Lower lobe of right lung (tissue), 2 donors: Measurements from ENCODE around the gene GSX1. TPM values are rescaled to one million over a fixed set of nuclear protein-coding genes. Genes with fewer than 3 reads are reported as not detected.

Experiments
- ATAC-seq, 2 donors: fragments of 200-7000 bp; cut with Tn5 transposase; one replicate each; pipeline ENCODE4 v1.9.1; 2020 to 2022; ENCODE audit warnings: mild to moderate bottlenecking in 2 of 2, moderate library complexity in 2 of 2
- DNase-seq: peaks from one replicate; pipeline ENCODE4 v3.0.0-alpha.2; 2020
- H3K27ac ChIP-seq: fragments of 200-600 bp; one replicate; pipeline ENCODE4 v1.8.0; 2022
- H3K27me3 ChIP-seq: fragments of 200-600 bp; one replicate; pipeline ENCODE4 v1.8.0; 2022; ENCODE audit warnings: low read depth
- H3K36me3 ChIP-seq: fragments of 200-600 bp; one replicate; pipeline ENCODE4 v1.8.0; 2022; ENCODE audit warnings: mild to moderate bottlenecking
- H3K4me1 ChIP-seq: fragments of 200-600 bp; one replicate; pipeline ENCODE4 v1.8.0; 2022
- H3K4me3 ChIP-seq: fragments of 200-600 bp; one replicate; pipeline ENCODE4 v1.8.0; 2022; ENCODE audit warnings: mild to moderate bottlenecking
- H3K9me3 ChIP-seq: fragments of 200-600 bp; one replicate; pipeline ENCODE4 v1.8.0; 2022
- intact Hi-C: fragments of 100-400 bp; cut with DNase I; formaldehyde crosslinking; loops from one replicate; pipeline ENCODE4 v1.11.0; 2022
- total RNA-seq: library from RNA; stranded (reverse); fragmentation: NEBNext Ultra II Directional; extraction: Animal tissue kit (Norgen Biotek cat#: 25700); gene quantifications from one replicate; pipeline ENCODE4 v1.2.1, GENCODE V29; 2021
- TF ChIP-seq, protein P1 (sequence below): fragments of 200-600 bp; IDR thresholded peaks from one replicate; pipeline ENCODE4 v1.8.0; 2022; ENCODE audit warnings: antibody characterized with exemption, mild to moderate bottlenecking
- donor health status: DM: no; HTN: yes; CAD: no; lungs with severe emphysema.

Gene GSX1
- total RNA-seq, 1 donor from 2014 or later: not detected

GRCh38 chr13:27782151-27782550, 10.1 kb upstream of the GSX1 start:
- Histone ChIP-seq H3K27me3 (peaks cover 58% of the 10 kb centered on the region), H3K4me3 (no peak overlapping the region), H3K27ac (no peak overlapping the region), H3K4me1 (no peaks in the 10 kb centered on the region), H3K36me3 (no peaks in the 10 kb centered on the region), H3K9me3 (no peaks in the 10 kb centered on the region)
- TF ChIP-seq, protein P1, sequence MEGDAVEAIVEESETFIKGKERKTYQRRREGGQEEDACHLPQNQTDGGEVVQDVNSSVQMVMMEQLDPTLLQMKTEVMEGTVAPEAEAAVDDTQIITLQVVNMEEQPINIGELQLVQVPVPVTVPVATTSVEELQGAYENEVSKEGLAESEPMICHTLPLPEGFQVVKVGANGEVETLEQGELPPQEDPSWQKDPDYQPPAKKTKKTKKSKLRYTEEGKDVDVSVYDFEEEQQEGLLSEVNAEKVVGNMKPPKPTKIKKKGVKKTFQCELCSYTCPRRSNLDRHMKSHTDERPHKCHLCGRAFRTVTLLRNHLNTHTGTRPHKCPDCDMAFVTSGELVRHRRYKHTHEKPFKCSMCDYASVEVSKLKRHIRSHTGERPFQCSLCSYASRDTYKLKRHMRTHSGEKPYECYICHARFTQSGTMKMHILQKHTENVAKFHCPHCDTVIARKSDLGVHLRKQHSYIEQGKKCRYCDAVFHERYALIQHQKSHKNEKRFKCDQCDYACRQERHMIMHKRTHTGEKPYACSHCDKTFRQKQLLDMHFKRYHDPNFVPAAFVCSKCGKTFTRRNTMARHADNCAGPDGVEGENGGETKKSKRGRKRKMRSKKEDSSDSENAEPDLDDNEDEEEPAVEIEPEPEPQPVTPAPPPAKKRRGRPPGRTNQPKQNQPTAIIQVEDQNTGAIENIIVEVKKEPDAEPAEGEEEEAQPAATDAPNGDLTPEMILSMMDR: no peak
- DNase-seq: no peak
- no peak for ATAC-seq
- intact Hi-C loops: no loop called here

- ATAC-seq (peak in 1 of 2 donors; percentile 50), DNase-seq (no peak)
- Histone ChIP-seq H3K36me3 (no peaks in the 10 kb centered on the region), H3K4me3 (no peak overlapping the region), H3K27me3 (peaks cover 56% of the 10 kb centered on the region), H3K4me1 (no peaks in the 10 kb centered on the region), H3K9me3 (no peaks in the 10 kb centered on the region), H3K27ac (no peak overlapping the region)
- TF ChIP-seq, protein P1: peak; percentile 21
- intact Hi-C loops: no loop called here
Observed at GRCh38 chr13:27783111-27783510, 9.2 kb upstream of the GSX1 start.

DNA sequence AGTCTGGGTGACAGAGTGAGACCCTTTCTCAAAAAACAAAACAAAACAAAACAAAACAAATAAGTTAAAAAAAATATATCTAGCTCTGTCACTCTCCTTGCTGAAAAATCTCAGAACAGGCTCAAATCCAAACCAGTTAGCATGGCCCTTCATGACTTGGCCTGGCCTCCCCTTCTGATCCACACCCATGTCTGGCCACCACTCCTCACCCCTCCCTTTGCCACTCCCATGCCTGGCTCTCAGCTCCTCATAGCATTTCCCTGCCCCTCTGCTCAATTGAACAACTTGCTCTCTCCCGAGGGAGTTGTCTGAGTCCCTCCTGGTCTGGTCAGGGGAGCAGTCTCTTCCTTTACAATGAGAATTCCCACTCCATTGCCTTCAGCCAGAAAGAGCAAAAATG, 4.0 kb upstream of the GSX1 start:
- no peak for ATAC-seq
- H3K27ac ChIP-seq: no peak overlapping the region
- TF ChIP-seq, protein P1: no peak
- DNase-seq: no peak
- intact Hi-C loops: no loop called here
- peaks cover 36% of the 10 kb centered on the region for H3K4me1 ChIP-seq
- peaks cover 75% of the 10 kb centered on the region for H3K27me3 ChIP-seq
- H3K4me3 ChIP-seq: no peak overlapping the region
- no peaks in the 10 kb centered on the region for H3K9me3 ChIP-seq
- no peaks in the 10 kb centered on the region for H3K36me3 ChIP-seq

DNA sequence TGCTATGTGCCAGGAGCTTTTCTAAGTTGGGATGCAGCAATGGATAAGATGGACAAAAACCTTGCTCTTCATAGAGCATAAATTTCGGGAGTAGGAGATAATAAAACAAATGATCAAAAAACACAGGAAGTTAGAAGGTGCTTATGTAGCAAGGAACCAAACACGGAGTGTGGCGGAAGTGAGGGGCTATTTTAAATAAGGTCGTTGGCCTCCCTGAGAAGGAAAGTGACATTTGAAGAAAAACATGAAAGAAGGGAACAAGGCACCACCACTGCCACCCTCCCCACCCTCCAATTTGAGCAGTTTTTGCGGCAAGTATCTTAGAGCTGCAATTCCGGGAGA, 3.2 kb upstream of the GSX1 start:
- H3K27me3 ChIP-seq: peaks cover 75% of the 10 kb centered on the region
- no peak overlapping the region for H3K27ac ChIP-seq
- DNase-seq (no peak), ATAC-seq (no peak)
- no peaks in the 10 kb centered on the region for H3K36me3 ChIP-seq
- no peaks in the 10 kb centered on the region for H3K9me3 ChIP-seq
- no peak overlapping the region for H3K4me3 ChIP-seq
- peaks cover 36% of the 10 kb centered on the region for H3K4me1 ChIP-seq
- intact Hi-C loops: no loop called here
- TF ChIP-seq, protein P1: no peak

DNA sequence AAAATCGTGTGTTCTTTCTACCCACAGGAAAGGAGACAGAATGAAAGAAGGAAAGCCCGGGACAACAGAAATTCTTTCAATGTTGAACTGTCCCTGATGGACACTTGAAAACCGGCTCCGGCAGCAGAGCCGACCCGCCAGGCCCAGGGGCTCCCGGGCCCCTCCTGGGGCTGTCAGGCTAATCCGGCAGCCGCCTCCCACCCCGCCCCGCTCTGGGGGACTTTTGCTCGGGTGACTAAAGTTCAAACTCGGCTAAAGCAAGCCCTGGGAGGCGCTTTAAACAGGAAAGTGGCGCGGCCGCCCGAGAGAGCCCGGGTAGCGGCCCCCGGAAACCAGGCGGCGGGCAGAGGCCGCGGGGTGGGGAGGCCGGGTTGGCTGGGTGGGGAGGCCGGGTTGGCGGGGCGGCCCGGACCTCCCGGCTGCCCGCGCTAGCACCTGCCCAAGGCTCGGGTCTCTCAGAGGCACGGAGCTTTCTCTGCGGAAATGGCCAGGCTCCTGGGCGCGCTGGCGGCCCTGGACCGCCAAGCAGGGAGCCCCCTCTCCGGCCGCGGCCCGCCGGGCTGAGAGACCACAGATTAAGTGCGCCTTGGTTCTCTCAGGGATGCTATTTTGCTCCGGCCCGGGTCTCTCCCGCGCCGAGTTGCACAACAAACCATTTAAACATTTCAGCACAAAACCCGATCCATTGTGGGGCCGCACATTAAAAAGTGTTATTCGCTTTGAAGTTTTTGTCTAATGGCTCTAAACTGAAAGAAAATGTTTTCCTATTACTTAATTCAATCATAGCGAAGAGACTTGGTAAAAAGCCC, 2.6 kb upstream of the GSX1 start:
- no peak overlapping the region for H3K27ac ChIP-seq
- no peak for ATAC-seq
- H3K9me3 ChIP-seq: no peaks in the 10 kb centered on the region
- H3K4me3 ChIP-seq: peak overlapping the region; percentile 43
- no peaks in the 10 kb centered on the region for H3K36me3 ChIP-seq
- no peak for DNase-seq
- TF ChIP-seq, protein P1: no peak
- H3K27me3 ChIP-seq: peaks cover 78% of the 10 kb centered on the region
- intact Hi-C loops: no loop called here
- peaks cover 36% of the 10 kb centered on the region for H3K4me1 ChIP-seq
